ENCODE results near the gene WWOX. TPM values are rescaled to one million over a fixed set of nuclear protein-coding genes. Genes with fewer than 3 reads are reported as not detected.

The WWOX gene
- total and polyA plus RNA-seq, 2 of the 13 experiments (the other 11 are each of a cell fraction or from before 2014, with no cell fraction given) = 9.1 to 37.4 TPM

DNA sequence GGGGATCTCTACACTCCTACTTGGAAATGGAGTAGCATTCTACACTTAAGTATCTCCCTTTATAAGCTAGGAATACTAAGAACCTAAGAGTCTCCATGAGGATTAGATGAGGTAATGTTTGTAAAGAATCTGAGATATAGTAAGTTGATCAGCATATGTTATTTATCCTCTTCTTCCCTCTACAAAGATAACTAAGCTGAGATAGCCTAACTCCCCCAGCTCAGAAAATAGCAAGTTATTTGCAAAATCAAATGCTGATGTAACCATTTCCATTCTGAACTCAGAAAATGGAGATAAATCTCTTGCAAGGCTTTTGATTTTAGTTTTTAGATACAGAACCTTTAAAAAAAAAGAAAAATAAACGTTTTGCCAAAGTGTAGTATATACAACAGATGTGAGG is 975.1 kb downstream of the WWOX start (continued):
- no peak for TF ChIP-seq ATF7 (IDR thresholded peaks at IDR 0.05)
- TF ChIP-seq ATF7 (CRISPR knock-in tag; IDR thresholded peaks at IDR 0.05) = no peak
- no peak for TF ChIP-seq ELF3 (CRISPR knock-in tag; IDR thresholded peaks at IDR 0.05)
- TF ChIP-seq, protein P1, sequence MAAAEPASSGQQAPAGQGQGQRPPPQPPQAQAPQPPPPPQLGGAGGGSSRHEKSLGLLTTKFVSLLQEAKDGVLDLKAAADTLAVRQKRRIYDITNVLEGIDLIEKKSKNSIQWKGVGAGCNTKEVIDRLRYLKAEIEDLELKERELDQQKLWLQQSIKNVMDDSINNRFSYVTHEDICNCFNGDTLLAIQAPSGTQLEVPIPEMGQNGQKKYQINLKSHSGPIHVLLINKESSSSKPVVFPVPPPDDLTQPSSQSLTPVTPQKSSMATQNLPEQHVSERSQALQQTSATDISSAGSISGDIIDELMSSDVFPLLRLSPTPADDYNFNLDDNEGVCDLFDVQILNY (CRISPR knock-in tag; conservative IDR thresholded peaks at IDR 0.05) = no peak
- TF ChIP-seq ZNF879 (CRISPR knock-in tag; IDR thresholded peaks at IDR 0.05) = no peak

DNA sequence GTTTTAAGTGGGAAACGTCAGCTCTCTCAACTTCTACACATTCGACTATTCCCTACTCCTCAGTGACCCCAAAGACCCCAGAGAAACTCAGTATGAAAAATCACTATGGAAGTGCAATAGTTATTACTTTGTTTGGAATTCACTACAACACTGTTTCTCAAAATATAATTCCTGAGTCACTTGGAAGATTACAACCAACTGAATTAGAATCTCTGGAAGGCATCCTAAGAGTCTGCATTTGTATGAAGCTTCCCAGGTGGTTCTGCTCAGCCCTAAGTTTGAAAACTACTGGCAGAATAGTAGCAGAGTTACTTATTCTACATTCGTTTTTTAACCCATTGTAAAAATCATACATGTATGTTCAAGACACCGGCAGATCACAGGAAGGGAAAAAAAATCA is 975.5 kb downstream of the WWOX start:
- TF ChIP-seq JDP2 (CRISPR knock-in tag; IDR thresholded peaks at IDR 0.05; ENCODE audit: borderline replicate concordance) (no peak), ZNF615 (CRISPR knock-in tag; IDR thresholded peaks at IDR 0.05; ENCODE audit: borderline replicate concordance) (no peak), ZNF577 (CRISPR knock-in tag; IDR thresholded peaks at IDR 0.05; ENCODE audit: borderline replicate concordance, low read depth) (no peak)
- TF ChIP-seq, protein P2, sequence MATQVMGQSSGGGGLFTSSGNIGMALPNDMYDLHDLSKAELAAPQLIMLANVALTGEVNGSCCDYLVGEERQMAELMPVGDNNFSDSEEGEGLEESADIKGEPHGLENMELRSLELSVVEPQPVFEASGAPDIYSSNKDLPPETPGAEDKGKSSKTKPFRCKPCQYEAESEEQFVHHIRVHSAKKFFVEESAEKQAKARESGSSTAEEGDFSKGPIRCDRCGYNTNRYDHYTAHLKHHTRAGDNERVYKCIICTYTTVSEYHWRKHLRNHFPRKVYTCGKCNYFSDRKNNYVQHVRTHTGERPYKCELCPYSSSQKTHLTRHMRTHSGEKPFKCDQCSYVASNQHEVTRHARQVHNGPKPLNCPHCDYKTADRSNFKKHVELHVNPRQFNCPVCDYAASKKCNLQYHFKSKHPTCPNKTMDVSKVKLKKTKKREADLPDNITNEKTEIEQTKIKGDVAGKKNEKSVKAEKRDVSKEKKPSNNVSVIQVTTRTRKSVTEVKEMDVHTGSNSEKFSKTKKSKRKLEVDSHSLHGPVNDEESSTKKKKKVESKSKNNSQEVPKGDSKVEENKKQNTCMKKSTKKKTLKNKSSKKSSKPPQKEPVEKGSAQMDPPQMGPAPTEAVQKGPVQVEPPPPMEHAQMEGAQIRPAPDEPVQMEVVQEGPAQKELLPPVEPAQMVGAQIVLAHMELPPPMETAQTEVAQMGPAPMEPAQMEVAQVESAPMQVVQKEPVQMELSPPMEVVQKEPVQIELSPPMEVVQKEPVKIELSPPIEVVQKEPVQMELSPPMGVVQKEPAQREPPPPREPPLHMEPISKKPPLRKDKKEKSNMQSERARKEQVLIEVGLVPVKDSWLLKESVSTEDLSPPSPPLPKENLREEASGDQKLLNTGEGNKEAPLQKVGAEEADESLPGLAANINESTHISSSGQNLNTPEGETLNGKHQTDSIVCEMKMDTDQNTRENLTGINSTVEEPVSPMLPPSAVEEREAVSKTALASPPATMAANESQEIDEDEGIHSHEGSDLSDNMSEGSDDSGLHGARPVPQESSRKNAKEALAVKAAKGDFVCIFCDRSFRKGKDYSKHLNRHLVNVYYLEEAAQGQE (IDR thresholded peaks at IDR 0.05; ENCODE audit: borderline replicate concordance in 1 of 2, low read depth in 1 of 2, low read length in 2 of 2) = no peak
- Histone ChIP-seq H3K9ac (ENCODE audit: insufficient read depth, low read depth, low read length) (no peak overlapping the region), H3K4me2 (ENCODE audit: low read depth, low read length) (no peak overlapping the region), H3K4me1 (ENCODE audit: insufficient read depth, low read length) (no peaks in the 10 kb centered on the region), H3K27ac (ENCODE audit: extremely low read length, insufficient read depth, low read length) (no peak overlapping the region), H2AFZ (ENCODE audit: low read length) (no peak overlapping the region), H3K9me3 (ENCODE audit: low read length) (no peaks in the 10 kb centered on the region), H3K79me2 (ENCODE audit: insufficient read depth, low read length) (no peaks in the 10 kb centered on the region), H3K36me3 (replicated peaks in 1 of 2; ENCODE audit: control insufficient read depth in 1 of 2, insufficient read depth in 2 of 2, low read length in 2 of 2) (no peaks in the 10 kb centered on the region), H4K20me1 (ENCODE audit: insufficient read depth, low read length) (no peaks in the 10 kb centered on the region), H3K27me3 (ENCODE audit: control insufficient read depth in 1 of 2, insufficient read depth in 2 of 2, low read length in 2 of 2) (no peaks in the 10 kb centered on the region), H3K4me3 (replicated peaks in 1 of 3; ENCODE audit: insufficient read depth in 1 of 3, low read depth in 2 of 3, low read length in 3 of 3) (no peak overlapping the region)
- ATAC-seq = no peak
- WGBS (ENCODE audit: low lambda C conversion rate) = 46% methylated on average over 4 of the region's 4 CpGs
- DNase-seq (ENCODE audit: low spot score) = no peak
- intact Hi-C loops (cut with micrococcal nuclease; ENCODE audit: unreplicated experiment) (no loop called here), in situ Hi-C loops (cut with HindIII; ENCODE audit: extremely low pct_ligation_motif_present, low pct_unique_long_range_greater_than_20kb) (no loop called here)
- CTCF ChIA-PET (ENCODE audit: low intra/inter-chr PET ratio, low total read pairs) = no interaction called here
- POLR2A ChIA-PET = no interaction called here
- FAIRE-seq = no peak
- BruUV-seq (replicated peaks) = no TSS peak
